ENCODE data around the gene ZNF770.

Gene ZNF770, protein sequence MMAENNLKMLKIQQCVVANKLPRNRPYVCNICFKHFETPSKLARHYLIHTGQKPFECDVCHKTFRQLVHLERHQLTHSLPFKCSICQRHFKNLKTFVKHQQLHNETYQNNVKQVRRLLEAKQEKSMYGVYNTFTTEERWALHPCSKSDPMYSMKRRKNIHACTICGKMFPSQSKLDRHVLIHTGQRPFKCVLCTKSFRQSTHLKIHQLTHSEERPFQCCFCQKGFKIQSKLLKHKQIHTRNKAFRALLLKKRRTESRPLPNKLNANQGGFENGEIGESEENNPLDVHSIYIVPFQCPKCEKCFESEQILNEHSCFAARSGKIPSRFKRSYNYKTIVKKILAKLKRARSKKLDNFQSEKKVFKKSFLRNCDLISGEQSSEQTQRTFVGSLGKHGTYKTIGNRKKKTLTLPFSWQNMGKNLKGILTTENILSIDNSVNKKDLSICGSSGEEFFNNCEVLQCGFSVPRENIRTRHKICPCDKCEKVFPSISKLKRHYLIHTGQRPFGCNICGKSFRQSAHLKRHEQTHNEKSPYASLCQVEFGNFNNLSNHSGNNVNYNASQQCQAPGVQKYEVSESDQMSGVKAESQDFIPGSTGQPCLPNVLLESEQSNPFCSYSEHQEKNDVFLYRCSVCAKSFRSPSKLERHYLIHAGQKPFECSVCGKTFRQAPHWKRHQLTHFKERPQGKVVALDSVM

DNA sequence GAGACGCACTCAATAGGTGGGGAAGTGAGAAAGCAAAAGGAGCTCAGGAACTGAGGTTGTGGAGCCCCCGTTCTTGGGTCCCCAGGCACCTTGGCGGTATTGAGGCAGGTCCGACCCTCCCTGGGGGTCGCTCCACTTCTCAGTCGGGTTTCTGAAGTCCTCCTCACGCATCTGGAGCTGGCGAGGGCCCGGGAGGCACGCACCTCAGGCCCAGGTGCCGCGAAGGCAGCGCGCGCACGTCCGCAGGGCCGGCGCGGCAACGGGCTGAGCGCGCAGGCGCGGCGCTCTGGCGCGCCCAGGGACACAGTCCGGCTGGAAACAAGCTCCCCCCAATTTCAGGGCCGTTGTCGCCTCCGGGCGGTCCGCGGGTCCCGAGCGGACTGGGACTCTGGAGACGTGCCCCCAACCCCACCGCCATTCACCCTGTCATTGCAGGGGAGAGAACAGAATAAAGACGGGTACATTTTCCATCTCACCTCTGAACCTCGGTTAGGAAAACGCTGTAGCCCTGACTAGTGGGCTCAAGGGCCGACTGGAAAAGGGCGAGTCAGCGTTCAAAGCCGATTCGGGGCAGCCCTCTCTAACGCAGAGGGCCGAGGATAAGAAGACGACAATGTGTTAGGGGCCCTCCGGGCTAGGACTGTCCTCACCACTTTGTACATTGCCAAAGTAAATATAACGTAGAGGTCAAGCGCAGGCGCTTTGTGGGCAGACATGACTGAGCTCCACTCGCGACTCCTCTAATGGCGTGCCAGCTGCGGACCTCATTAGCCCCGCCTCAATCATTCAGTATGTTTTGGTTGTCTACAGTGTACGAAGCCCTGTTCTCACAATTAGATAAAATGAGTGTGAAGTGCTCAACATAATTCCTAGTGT, at the start of gene ZNF770:
Gene ZNF770, minus strand, starts transcription at position 261 of the 876 bp plus-strand sequence. CDS start 4,853 bp downstream, outside the sequence.
- H3K4me3 Mint-ChIP-seq, result peak within 1 kb of the TSS; percentile 94
- H3K27me3 Mint-ChIP-seq, result no peaks in the 10 kb centered on the region
- H3K4me1 Mint-ChIP-seq, result peaks cover 29% of the 10 kb centered on the region
- H3K36me3 Mint-ChIP-seq, result no peaks in the 10 kb centered on the region
- peak; percentile 92 for ATAC-seq
- peak within 1 kb of the TSS; percentile 99 for H3K27ac Mint-ChIP-seq
- H3K9me3 Mint-ChIP-seq, result no peaks in the 10 kb centered on the region

DNA sequence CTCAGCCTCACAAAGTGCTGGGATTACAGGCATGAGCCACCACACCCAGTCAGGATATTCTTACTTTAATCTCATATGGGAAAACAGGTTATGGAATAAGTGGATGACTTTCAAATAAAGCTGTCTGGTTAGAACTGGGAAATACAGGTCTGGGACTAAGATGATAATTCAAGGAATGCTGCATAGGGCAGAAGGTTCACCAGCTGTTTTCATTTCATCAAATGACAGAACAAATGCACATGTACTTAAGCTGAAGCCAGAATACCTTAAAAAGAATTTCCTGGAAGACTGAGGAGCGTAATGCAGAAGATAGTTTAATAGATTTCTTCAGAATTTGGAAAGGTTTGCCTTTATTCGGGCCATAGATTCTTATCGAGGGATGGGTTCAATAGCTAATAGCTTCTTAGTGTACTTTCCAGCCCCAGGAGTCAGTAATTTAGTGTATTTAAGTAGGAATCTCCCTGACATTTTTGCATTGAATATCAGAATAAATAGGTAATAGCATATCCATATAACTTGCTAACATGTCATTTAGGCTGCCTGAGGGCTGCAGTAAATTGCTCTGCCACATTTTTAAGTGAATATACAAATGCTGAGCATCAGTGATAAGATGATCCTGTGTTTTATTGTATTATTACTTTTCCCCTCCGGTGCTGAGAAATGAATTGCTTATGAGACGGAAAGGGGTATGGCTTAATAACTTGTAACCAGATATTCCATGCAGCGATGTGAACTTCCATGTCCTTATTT, 40.3 kb upstream of the ZNF770 start:
- H3K27me3 Mint-ChIP-seq, result no peaks in the 10 kb centered on the region
- no peak for ATAC-seq
- H3K4me1 Mint-ChIP-seq, result no peaks in the 10 kb centered on the region
- H3K4me3 Mint-ChIP-seq, result no peak overlapping the region
- no peaks in the 10 kb centered on the region for H3K36me3 Mint-ChIP-seq
- H3K27ac Mint-ChIP-seq, result no peak overlapping the region
- H3K9me3 Mint-ChIP-seq, result no peaks in the 10 kb centered on the region

DNA sequence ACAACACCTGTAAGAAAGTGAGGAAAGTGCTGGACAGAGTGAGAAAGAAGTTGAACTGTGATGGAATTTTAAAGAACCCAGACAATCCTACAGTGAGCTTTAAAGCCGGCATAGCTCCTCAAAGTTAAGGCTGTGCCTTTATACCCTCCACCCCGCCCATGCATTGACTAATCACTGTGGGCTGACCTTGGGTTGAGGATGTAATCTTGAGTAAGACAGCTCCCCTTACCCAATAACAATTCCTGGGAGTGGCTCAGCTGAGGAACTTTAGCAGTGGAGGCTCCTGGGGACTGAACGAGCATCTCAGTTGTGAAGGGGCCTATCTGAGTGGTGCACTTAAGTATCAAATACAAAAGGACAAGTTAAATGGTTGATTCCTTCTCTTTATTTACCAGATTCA, 35.7 kb upstream of the ZNF770 start:
- Mint-ChIP-seq H3K4me1 (peaks cover 4% of the 10 kb centered on the region), H3K27me3 (peaks cover 26% of the 10 kb centered on the region), H3K36me3 (no peaks in the 10 kb centered on the region), H3K9me3 (no peaks in the 10 kb centered on the region), H3K27ac (no peak overlapping the region), H3K4me3 (no peak overlapping the region)
- no peak for ATAC-seq

DNA sequence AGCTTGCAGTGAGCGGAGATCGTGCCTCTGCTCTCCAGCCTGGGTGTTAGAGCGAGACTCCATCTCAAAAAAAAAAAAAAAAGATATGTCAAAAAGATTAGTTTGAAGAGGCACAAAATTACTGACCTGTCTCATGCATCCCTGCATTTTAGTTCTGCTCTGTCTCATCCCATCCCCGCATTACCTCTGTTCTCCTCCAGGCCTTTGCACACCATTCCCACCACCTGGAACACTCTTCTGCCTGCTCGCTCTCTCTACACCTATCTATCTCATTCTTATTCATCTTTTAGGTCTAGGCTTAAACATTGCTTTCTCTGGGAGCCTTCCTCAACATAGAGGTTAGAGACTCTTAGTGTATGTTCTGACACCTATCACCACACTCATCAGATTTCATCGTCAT, 32.9 kb upstream of the ZNF770 start:
- Mint-ChIP-seq H3K4me1 (peaks cover 4% of the 10 kb centered on the region), H3K27me3 (peaks cover 33% of the 10 kb centered on the region), H3K36me3 (no peaks in the 10 kb centered on the region), H3K9me3 (no peaks in the 10 kb centered on the region), H3K27ac (no peak overlapping the region), H3K4me3 (no peak overlapping the region)
- peak; percentile 16 for ATAC-seq

DNA sequence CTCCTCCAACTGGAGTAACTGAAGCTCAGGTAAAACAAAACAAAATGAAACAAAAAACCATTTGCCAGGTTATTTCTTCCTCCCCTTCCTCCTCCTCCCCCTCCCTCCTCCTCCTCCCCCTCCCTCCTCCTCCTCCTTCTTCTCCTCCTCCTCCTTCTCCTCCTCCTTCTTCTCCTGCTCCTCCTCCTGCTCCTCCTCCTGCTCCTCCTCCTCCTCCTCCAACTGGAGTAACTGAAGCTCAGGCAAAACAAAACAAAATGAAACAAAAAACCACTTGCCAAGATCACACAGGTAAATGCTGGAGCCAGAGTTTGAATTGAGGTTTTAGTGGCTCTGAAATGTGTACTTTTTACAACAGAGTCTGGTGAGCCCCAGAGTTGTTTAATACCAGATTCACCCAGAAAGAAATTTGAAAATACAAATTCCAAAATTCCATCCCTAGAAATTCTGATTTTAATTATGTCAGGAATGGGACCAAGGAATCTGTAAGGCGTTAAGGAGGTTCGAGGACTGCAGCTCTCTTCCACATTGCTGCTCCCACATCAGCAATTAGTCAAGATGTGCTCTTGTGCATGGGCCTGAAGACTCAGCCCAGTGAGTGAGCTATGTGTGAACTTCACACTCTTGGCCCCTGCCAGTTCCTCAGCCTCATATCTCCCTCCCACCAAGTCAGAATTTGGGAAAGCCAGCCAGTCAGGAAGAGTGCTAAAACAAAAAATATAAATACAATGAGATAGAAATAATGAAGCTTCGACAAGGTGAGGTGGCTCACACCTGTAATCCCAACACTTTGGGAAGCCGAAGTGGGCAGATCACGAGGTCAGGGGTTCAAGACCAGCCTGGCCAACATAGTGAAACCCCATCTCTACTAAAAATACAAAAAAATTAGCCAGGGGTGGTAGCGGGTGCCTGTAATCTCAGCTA, 31.6 kb upstream of the ZNF770 start:
- Mint-ChIP-seq H3K27ac (no peak overlapping the region), H3K4me3 (no peak overlapping the region), H3K9me3 (no peaks in the 10 kb centered on the region), H3K27me3 (peaks cover 36% of the 10 kb centered on the region), H3K36me3 (no peaks in the 10 kb centered on the region), H3K4me1 (peaks cover 4% of the 10 kb centered on the region)
- ATAC-seq, result no peak

DNA sequence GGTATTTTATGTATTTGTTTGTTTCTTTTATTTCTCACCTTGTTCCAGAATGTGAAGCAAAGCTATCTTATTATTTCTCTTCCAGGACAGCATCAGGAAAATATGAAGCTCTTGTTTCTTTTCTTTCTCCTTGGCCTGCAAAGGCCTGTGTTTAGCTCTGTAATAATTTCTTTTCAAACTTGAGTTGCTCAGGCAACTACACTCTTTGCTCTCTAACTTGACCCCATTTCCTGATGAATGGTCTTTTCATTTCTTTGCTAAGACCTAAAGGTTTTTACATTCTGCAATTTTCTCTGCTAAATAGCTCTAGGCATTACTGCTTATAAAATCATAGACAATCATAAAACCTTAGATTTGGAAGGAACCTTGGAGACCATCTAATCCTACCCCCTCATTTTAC, 26.2 kb upstream of the ZNF770 start:
- Mint-ChIP-seq H3K4me1 (no peaks in the 10 kb centered on the region), H3K4me3 (no peak overlapping the region), H3K36me3 (no peaks in the 10 kb centered on the region), H3K27ac (no peak overlapping the region), H3K27me3 (peaks cover 10% of the 10 kb centered on the region), H3K9me3 (no peaks in the 10 kb centered on the region)
- ATAC-seq, result no peak

DNA sequence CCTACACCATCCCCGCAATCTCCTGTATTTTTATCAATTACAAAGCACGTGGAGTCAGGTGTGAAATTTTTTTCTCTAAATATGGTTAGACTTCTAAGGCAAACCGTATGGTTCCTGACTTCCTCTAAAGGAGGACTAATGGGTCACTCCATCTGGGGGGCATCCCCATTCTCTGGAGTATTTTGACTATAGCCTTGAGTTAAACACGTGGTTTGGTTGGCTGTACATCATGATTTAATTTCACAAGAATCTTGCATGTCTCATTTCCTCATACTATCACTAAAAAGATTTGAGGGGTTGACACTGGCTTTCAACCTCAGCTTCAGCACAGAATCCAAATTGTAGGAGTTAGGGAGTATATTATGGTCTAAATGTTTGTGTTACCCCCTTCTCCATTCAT, 25.3 kb upstream of the ZNF770 start:
- H3K9me3 Mint-ChIP-seq, result no peaks in the 10 kb centered on the region
- no peak overlapping the region for H3K27ac Mint-ChIP-seq
- no peaks in the 10 kb centered on the region for H3K4me1 Mint-ChIP-seq
- no peaks in the 10 kb centered on the region for H3K36me3 Mint-ChIP-seq
- peaks cover 10% of the 10 kb centered on the region for H3K27me3 Mint-ChIP-seq
- H3K4me3 Mint-ChIP-seq, result no peak overlapping the region
- ATAC-seq, result peak; percentile 61

DNA sequence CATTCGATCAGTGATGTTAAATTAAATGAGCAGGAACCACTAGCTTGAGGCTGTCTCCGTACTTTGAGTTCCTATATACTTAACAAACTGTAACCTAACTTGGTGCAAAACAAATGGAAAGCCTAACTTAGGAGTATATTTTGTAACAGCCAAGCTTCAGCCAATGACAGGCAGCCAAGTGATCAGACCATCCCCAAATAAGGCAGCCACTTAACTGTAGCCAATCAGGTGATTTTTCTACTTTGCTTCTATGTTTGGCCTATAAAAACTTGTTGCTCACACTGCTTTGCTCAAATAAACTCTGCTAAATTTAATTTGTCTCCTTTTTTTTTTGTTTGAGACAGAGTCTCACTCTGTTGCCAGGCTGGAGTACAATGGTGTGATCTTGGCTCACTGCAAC, 19.3 kb upstream of the ZNF770 start:
- Mint-ChIP-seq H3K4me3 (no peak overlapping the region), H3K36me3 (no peaks in the 10 kb centered on the region), H3K9me3 (no peaks in the 10 kb centered on the region), H3K27ac (no peak overlapping the region), H3K27me3 (no peaks in the 10 kb centered on the region), H3K4me1 (no peaks in the 10 kb centered on the region)
- no peak for ATAC-seq

DNA sequence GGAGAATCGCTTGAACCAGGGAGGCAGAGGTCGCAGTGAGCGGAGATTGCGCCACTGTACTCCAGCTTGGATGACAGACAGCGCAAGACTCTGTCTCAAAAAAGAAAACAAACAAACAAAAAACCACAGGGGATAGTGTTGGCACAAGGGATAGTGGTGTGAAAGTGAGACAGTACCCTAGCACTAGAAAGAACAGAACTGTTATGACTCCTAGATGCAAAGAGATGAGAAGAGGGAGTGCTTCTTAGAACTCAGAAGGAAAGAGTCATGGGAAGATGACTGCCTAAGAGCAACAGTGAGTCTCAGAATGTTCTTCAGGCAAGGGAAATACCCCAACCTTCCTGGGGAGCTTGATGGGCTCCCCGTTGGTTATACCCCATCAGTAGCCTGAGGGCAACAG, 17.8 kb upstream of the ZNF770 start:
- H3K36me3 Mint-ChIP-seq, result no peaks in the 10 kb centered on the region
- no peak overlapping the region for H3K27ac Mint-ChIP-seq
- ATAC-seq, result no peak
- H3K9me3 Mint-ChIP-seq, result no peaks in the 10 kb centered on the region
- H3K4me3 Mint-ChIP-seq, result no peak overlapping the region
- H3K4me1 Mint-ChIP-seq, result no peaks in the 10 kb centered on the region
- no peaks in the 10 kb centered on the region for H3K27me3 Mint-ChIP-seq

DNA sequence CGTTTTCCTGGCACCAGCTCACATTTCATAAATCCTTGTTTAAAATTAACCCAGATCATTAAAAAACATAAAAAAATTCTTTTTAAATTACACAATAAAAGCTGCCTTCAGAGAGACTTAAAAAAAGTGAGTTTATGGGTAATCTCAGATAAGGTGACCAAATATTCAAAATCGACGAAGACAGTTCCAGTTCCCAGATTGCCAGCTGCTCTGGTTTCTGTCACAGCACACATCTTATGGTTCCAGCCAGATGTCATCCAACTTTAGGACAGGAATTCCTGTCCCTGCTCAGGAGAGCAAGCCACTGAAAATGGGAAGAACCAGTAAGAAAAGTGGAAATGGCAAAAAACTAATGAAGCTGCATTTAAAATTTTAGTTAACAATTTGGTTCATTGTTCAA, 15.8 kb upstream of the ZNF770 start:
- H3K4me1 Mint-ChIP-seq, result no peaks in the 10 kb centered on the region
- ATAC-seq, result no peak
- H3K4me3 Mint-ChIP-seq, result no peak overlapping the region
- no peak overlapping the region for H3K27ac Mint-ChIP-seq
- peaks cover 3% of the 10 kb centered on the region for H3K27me3 Mint-ChIP-seq
- no peaks in the 10 kb centered on the region for H3K9me3 Mint-ChIP-seq
- H3K36me3 Mint-ChIP-seq, result no peaks in the 10 kb centered on the region

DNA sequence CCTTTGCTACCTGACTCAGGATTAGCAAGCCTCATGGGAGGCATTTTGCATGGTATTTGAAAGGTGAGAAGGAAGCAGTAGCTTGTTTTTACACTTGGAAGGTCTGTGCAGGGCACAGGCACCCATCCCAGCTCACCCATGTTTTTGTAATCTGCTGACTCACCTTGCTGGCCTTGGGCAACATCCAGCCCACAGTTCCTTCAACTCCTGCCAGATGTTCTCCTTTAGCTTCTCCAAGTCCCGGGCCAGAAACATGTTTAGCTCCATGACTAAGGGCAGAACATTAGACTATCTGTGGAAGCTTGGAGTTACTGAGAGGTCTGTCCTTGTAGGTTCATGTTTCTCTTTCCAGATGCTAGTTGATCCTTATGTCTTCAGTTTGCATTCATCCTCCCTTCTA, 12.4 kb upstream of the ZNF770 start:
- no peaks in the 10 kb centered on the region for H3K9me3 Mint-ChIP-seq
- H3K4me3 Mint-ChIP-seq, result no peak overlapping the region
- H3K36me3 Mint-ChIP-seq, result no peaks in the 10 kb centered on the region
- peaks cover 17% of the 10 kb centered on the region for H3K27me3 Mint-ChIP-seq
- ATAC-seq, result no peak
- no peak overlapping the region for H3K27ac Mint-ChIP-seq
- H3K4me1 Mint-ChIP-seq, result no peaks in the 10 kb centered on the region

DNA sequence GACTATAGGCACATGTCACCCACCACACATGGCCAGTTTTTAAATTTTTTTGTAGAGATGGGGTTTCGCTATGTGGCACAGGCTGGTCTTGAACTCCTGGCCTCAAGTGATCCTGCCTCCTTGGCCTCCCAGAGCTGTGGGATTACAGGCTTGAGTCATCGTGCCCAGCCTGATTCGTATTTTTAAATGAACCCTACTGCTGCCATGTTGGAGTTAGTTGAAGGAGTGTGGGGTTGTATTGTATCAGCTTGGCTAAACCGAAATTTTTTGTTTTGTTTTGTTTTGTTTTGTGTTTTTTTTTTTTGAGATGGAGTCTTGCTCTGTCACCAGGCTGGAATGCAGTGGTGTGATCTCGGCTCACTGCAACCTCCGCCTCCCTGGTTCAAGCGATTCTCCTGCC, 11.8 kb upstream of the ZNF770 start:
- ATAC-seq, result no peak
- Mint-ChIP-seq H3K4me3 (no peak overlapping the region), H3K9me3 (no peaks in the 10 kb centered on the region), H3K27me3 (peaks cover 23% of the 10 kb centered on the region), H3K4me1 (no peaks in the 10 kb centered on the region), H3K27ac (no peak overlapping the region), H3K36me3 (no peaks in the 10 kb centered on the region)

DNA sequence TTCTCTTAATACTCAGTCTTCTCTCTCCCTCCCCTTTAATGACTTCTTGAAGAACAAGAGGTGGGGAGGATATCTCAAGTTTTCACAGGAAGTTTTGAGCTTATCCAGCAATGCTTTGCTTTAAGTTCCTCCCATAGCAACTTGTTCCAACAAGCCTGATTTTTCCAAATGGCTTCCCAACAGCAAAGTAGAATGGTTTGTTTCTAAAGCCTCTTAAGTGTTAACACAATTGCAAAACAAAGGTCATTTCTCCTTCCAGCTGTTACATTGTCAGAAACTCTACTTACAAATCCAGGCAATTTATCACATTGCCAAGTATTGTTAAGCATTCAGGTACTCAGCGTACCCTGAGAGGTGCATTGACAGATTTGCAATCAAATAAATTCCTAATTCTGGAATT, 6.8 kb upstream of the ZNF770 start:
- Mint-ChIP-seq H3K4me1 (peaks cover 6% of the 10 kb centered on the region), H3K27me3 (peaks cover 23% of the 10 kb centered on the region), H3K36me3 (no peaks in the 10 kb centered on the region), H3K9me3 (no peaks in the 10 kb centered on the region), H3K4me3 (no peak overlapping the region), H3K27ac (no peak overlapping the region)
- no peak for ATAC-seq

DNA sequence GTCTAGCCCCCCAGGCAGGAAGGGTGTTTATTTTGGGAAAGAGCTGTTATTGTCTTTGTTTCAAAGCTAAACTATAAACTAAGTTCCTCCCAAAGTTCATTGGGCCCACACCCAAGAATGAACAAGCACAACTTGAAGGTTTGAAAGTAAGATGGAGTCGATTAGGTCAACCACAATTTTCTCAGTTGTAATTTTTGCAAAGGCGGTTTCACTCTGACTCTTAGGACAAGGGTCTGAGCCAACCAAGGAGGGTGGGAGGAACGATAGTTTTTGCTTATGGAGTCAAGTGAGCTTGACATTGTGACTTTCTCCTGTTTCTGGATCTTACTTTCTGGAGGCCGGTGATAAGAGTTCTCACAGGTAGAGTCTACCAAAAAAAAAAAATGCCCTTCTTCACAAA, 5.8 kb upstream of the ZNF770 start:
- H3K27me3 Mint-ChIP-seq, result peaks cover 19% of the 10 kb centered on the region
- peak overlapping the region; percentile 63 for H3K27ac Mint-ChIP-seq
- H3K4me3 Mint-ChIP-seq, result no peak overlapping the region
- no peaks in the 10 kb centered on the region for H3K9me3 Mint-ChIP-seq
- H3K36me3 Mint-ChIP-seq, result no peaks in the 10 kb centered on the region
- peak; percentile 78 for ATAC-seq
- peaks cover 6% of the 10 kb centered on the region for H3K4me1 Mint-ChIP-seq

Data from stimulated activated memory B cell treated with anti-CD40 and anti-IgM and Interleukin-4, amounts not matched to agents 10 μg/mL and 1 μg/mL and 100 μg/mL, for 72 hours (primary cell).